Stimulated activated naive CD8-positive, alpha-beta T cell treated with anti-CD3 and anti-CD28 coated beads, Interleukin-15, Interleukin-2, amounts not matched to agents 100 ng/mL and 50 ng/mL, for 24 hours (primary cell): ENCODE measurements around the gene HES4.

Source experiments
- H3K27ac Mint-ChIP-seq: one replicate; pipeline ENCODE4 v1.8.0; 2021; ENCODE audit warnings: mild to moderate bottlenecking, mixed read lengths
- H3K27me3 Mint-ChIP-seq: one replicate; pipeline ENCODE4 v1.8.0; 2021; ENCODE audit warnings: mixed read lengths
- H3K36me3 Mint-ChIP-seq: one replicate; pipeline ENCODE4 v1.8.0; 2021; ENCODE audit warnings: low read depth, mixed read lengths
- H3K4me1 Mint-ChIP-seq: one replicate; pipeline ENCODE4 v1.8.0; 2021; ENCODE audit warnings: low read depth, mixed read lengths
- H3K4me3 Mint-ChIP-seq: one replicate; pipeline ENCODE4 v1.8.0; 2021; ENCODE audit warnings: mild to moderate bottlenecking, mixed read lengths
- H3K9me3 Mint-ChIP-seq: one replicate; pipeline ENCODE4 v1.8.0; 2021; ENCODE audit warnings: mixed read lengths

Gene HES4

DNA sequence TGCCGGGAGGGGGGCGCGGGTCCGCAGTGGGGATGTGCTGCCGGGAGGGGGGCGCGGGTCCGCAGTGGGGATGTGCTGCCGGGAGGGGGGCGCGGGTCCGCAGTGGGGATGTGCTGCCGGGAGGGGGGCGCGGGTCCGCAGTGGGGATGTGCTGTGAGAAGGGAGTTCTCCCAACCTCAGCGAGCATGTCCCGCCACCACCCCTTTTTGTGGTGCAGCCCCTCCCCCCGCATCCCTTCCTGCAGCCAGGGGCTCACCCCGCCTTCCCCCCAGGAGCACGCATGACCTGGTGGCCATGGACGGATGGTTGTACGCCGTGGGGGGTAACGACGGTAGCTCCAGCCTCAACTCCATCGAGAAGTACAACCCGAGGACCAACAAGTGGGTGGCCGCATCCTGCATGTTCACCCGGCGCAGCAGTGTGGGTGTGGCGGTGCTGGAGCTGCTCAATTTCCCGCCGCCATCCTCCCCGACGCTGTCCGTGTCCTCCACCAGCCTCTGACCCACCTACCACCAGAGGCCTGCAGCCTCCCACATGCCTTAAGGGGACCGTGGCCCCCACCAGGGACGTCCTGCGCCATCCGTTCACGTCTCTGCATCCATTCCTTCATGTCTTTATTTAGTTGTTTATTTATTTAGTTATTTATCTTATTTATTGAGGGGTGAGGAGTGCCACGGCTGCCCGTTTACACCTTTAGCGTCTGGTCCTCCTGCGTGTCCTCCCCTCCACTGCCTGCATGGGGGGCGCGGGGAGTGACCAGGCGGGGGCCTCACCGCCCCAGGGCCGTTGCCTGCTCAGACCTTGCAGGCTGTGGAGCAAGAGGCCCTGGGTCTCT, 35.0 kb downstream of the HES4 start:
- peaks cover 4% of the 10 kb centered on the region for H3K36me3 Mint-ChIP-seq
- peaks cover 12% of the 10 kb centered on the region for H3K27me3 Mint-ChIP-seq
- peaks cover 20% of the 10 kb centered on the region for H3K4me1 Mint-ChIP-seq
- H3K4me3 Mint-ChIP-seq: no peak overlapping the region
- no peaks in the 10 kb centered on the region for H3K9me3 Mint-ChIP-seq
- H3K27ac Mint-ChIP-seq: no peak overlapping the region

DNA sequence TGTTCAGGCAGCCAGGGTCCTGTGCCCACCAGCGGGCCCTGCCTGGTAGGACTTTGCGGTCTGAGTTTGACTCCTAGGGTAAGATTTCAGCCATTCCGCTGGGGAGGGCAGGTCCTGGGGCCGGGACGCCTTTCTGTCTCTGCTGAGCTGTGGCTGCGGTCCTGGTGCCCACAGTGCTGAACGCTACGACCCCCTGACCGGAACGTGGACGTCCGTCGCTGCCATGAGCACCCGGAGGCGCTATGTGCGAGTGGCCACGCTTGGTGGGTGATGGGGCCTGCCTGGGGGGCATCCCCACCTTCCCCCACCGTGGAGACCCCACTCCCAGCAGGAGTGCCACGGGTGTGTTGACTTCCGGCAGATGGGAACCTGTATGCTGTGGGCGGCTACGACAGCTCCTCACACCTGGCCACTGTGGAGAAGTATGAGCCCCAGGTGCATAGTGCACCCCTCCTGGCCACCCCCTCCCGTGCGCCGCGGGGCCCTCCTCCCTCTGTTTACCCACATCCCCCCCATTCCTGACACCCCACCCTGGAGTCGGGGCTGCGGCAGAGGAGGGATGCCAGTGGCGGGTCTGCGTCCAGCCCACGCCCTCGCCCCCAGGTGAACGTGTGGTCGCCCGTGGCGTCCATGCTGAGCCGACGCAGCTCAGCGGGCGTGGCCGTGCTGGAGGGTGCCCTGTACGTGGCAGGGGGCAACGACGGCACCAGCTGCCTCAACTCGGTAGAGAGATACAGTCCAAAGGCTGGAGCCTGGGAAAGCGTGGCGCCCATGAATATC, 36.0 kb downstream of the HES4 start:
- Mint-ChIP-seq H3K27ac (no peak overlapping the region), H3K36me3 (peaks cover 4% of the 10 kb centered on the region), H3K4me1 (peaks cover 20% of the 10 kb centered on the region), H3K4me3 (no peak overlapping the region), H3K27me3 (peaks cover 4% of the 10 kb centered on the region), H3K9me3 (no peaks in the 10 kb centered on the region)

DNA sequence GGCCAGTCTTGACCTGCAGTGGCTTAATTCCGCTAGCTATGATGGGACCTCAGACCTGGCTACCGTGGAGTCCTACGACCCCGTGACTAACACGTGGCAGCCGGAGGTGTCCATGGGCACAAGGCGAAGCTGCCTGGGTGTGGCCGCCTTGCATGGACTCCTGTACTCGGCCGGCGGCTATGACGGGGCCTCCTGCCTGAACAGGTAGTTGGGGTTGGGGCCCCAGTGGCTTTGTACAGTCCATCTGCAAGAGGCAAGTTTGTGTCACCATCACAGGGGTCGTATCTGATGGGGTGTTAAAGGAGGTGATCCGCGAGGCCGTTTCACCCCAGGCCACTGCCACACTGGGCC, 36.6 kb downstream of the HES4 start:
- peaks cover 24% of the 10 kb centered on the region for H3K4me1 Mint-ChIP-seq
- H3K4me3 Mint-ChIP-seq: no peak overlapping the region
- peaks cover under 1% of the 10 kb centered on the region for H3K27me3 Mint-ChIP-seq
- peaks cover 8% of the 10 kb centered on the region for H3K36me3 Mint-ChIP-seq
- no peaks in the 10 kb centered on the region for H3K9me3 Mint-ChIP-seq
- H3K27ac Mint-ChIP-seq: no peak overlapping the region

DNA sequence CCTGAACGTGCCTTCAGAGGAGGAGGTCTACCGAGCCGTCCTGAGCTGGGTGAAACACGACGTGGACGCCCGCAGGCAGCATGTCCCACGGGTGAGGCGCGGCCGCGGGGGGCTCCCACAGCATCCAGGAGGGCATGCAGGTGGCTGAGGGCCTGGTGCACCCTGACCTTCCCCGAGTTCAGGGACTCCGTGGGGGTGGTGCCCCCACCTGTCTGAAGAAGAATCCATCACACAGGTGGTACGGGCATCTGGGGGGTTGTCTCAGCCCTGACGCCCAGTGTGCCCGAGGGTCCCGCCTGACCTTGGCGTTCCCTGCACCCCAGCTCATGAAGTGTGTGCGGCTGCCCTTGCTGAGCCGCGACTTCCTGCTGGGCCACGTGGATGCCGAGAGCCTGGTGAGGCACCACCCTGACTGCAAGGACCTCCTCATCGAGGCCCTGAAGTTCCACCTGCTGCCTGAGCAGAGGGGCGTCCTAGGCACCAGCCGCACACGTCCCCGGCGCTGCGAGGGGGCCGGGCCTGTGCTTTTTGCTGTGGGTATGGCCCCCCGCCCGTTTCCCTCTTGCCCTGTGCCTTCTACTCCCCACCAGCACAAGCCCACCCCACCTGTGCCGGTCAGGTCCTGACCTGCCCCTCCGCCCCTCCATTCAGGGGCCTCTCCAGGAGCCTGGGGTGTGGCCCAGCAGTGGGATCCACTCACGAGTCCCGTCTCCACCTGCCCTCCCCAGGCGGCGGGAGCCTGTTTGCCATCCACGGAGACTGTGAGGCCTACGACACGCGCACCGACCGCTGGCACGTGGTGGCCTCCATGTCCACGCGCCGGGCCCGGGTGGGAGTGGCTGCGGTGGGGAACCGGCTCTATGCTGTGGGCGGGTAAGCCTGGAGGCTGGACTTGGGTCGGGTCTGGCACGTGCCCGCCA, 37.3 kb downstream of the HES4 start:
- Mint-ChIP-seq H3K4me3 (no peak overlapping the region), H3K27ac (no peak overlapping the region), H3K36me3 (peaks cover 10% of the 10 kb centered on the region), H3K4me1 (peaks cover 29% of the 10 kb centered on the region), H3K9me3 (no peaks in the 10 kb centered on the region), H3K27me3 (no peaks in the 10 kb centered on the region)

DNA sequence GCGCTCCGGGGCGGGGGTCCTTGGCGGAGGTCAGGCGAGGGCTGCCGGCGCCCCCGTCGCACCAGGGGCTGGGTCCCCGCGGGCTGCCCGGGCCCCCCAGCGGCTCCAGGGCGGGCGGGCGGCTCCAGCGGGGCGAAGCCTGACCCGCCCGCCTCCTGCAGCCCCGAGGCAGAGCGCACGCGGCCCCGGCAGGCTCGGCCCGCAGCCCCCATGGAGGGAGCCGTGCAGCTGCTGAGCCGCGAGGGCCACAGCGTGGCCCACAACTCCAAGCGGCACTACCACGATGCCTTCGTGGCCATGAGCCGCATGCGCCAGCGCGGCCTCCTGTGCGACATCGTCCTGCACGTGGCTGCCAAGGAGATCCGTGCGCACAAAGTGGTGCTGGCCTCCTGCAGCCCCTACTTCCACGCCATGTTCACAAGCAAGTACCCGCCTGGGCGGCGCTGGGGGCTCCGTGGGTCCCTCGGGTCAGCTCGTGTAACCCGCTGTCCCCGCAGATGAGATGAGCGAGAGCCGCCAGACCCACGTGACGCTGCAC, 38.7 kb downstream of the HES4 start:
- Mint-ChIP-seq H3K4me1 (peaks cover 31% of the 10 kb centered on the region), H3K4me3 (peak overlapping the region; percentile 70), H3K27me3 (no peaks in the 10 kb centered on the region), H3K36me3 (peaks cover 18% of the 10 kb centered on the region), H3K27ac (no peak overlapping the region), H3K9me3 (no peaks in the 10 kb centered on the region)

DNA sequence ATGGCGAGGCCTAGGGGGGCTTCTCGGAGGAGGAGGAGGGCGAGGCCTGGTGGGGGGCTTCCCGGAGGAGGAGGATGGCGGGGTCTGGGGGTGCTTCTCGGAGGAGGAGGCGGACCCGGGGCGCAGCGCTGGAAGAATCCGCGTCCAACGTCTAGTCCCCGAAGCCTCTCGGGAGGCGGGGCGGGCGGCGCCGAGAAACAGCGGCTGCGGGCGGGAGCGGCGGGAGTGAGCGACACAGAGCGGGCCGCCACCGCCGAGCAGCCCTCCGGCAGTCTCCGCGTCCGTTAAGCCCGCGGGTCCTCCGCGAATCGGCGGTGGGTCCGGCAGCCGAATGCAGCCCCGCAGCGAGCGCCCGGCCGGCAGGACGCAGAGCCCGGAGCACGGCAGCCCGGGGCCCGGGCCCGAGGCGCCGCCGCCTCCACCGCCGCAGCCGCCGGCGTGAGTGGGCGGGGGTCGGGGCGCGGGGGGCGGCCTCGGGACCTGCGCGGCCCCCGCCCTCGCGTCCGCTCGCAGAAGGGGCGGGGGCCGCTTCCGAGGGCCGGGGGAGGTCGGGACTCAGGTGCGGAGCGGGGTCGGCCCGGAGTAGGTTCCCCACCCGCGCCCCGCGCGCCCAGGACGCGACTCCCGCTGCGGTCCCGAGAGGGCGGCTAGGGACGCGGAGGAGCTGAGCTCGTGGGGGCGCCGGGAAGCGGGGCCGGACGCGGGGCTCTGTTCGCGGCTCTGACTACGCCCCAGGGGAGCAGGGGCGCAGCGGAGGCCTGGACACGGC, 39.4 kb downstream of the HES4 start, which contains the start of gene KLHL17:
KLHL17 (plus strand) TSS at position 222 of the 769 bp plus-strand sequence; CDS start at position 332, 110 bp downstream.
- H3K4me1 Mint-ChIP-seq: peaks cover 26% of the 10 kb centered on the region
- H3K27me3 Mint-ChIP-seq: no peaks in the 10 kb centered on the region
- H3K9me3 Mint-ChIP-seq: no peaks in the 10 kb centered on the region
- peaks cover 18% of the 10 kb centered on the region for H3K36me3 Mint-ChIP-seq
- H3K27ac Mint-ChIP-seq: peak within 1 kb of the TSS; percentile 68
- peak within 1 kb of the TSS; percentile 96 for H3K4me3 Mint-ChIP-seq

DNA sequence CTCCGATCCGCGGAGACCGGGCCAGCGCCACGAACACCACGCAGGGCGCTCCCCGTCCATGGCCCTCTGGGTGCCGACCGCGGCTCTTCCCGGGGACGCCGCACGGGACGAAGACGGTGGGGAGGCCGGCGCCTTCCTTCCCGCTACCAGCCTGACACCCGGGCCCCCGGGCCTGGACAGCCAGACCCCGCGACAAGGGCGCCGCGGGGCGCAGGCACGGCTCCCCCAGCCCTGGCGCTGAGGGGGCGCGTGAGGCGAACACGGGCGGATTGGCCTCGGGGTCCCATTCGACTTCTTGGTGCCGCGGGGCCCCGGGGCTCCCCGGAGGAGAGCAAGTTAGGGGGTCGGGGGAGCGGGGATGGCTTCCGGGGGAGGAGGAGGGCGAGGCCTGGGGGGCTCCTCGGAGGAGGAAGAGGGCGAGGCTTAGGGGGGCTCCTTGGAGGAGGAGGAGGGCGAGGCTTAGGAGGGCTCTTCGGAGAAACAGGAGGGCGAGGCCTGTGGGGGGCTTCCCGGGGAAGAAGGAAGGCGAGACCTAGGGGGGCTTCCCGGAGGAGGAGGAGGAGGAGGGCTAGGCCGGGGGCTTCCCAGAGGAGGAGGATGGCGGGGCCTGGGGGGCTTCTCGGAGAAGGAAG, 40.0 kb downstream of the HES4 start:
- Mint-ChIP-seq H3K27ac (no peak overlapping the region), H3K27me3 (no peaks in the 10 kb centered on the region), H3K4me1 (peaks cover 24% of the 10 kb centered on the region), H3K9me3 (no peaks in the 10 kb centered on the region), H3K4me3 (peak overlapping the region; percentile 96), H3K36me3 (peaks cover 21% of the 10 kb centered on the region)

DNA sequence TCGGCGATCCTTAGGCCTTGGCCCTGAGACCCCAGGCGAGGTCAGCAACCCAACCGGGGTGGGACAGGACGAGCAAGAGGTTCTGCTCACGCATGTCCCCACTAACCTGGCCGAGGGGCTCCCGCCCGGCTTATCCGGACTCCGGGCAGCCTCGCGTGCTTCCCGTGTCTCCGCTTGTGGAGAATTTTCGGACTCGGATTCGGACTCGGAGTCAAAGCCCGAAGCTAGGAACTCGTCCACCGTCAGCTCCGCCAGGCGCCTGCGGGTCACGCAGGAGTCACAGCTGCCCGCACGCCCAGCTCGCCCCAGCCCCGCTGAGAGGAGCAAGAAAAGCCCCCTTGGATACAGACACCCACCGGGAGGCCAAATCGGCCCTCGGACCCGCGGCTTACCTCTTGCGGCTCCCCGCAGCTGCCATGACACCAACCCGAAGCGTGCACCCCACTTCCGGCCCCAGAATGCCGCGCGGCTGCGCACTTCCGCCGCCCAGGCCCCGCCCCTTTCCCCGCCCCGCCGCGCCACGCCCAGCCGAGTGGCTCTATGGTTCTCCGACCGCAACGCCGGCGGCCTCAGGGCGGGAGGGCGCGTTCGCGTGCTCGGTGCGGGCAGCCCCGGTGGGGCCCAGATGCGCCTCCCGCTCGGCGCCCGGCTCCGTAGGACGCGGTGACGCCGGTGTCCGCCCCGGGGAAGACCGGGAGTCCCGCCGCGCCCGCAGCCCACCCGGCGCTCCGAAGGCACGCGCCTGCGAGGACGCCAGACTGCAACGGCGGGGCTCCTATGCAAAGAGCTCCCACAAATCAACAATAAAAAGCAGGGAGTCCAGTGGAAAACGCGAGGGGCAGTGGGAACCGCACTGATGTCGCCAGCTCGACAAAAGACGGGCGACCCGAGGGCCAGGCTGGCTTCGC, 40.8 kb downstream of the HES4 start, which contains the start of gene NOC2L:
NOC2L (minus strand) TSS at position 434 of the 908 bp plus-strand sequence; CDS start at position 418, 16 bp downstream.
- H3K4me1 Mint-ChIP-seq: peaks cover 24% of the 10 kb centered on the region
- peak within 1 kb of the TSS; percentile 96 for H3K4me3 Mint-ChIP-seq
- peaks cover 29% of the 10 kb centered on the region for H3K36me3 Mint-ChIP-seq
- no peaks in the 10 kb centered on the region for H3K27me3 Mint-ChIP-seq
- H3K27ac Mint-ChIP-seq: peak within 1 kb of the TSS; percentile 83
- H3K9me3 Mint-ChIP-seq: no peaks in the 10 kb centered on the region

DNA sequence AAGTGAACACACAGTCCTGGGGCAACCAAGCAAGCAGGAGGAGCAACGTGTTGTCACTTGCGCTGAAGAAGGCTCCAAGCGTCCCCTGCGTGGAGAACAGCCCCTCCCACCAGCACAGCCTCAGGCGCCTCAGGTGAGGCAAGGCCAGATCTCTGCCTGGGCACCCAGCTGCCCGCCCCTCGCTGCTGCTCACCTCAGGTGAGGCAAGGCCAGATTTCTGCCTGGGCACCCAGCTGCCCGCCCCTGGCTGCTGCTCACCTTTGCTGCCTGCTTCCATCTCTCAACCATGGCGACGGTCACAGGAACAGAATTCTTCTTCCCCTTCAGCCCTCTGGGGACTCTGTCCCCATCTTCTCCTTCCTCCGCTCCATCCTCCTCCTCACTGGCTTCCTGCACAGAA, 43.3 kb downstream of the HES4 start:
- no peak overlapping the region for H3K27ac Mint-ChIP-seq
- H3K9me3 Mint-ChIP-seq: no peaks in the 10 kb centered on the region
- H3K36me3 Mint-ChIP-seq: peaks cover 37% of the 10 kb centered on the region
- no peaks in the 10 kb centered on the region for H3K27me3 Mint-ChIP-seq
- peaks cover 24% of the 10 kb centered on the region for H3K4me1 Mint-ChIP-seq
- no peak overlapping the region for H3K4me3 Mint-ChIP-seq

DNA sequence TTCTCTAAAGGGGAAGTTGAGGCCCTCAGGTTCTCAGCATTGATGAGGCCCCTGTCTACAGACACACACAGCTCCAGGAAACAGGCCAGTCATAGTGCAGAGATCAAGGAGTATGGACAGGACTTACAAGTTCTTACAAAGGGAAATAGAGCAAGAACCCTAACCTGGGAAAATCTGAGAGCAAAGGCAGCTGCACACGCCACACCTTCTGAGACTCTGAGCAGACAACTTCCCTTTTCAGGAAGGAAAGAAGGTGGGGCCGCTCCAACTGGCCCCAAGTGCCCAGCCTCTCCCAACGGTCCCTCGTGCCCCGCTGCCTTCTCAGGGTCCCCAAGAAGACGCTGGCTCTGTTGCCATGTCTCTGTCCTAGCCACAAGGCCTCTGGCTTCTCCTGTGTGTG, 44.4 kb downstream of the HES4 start:
- Mint-ChIP-seq H3K9me3 (no peaks in the 10 kb centered on the region), H3K27ac (no peak overlapping the region), H3K4me3 (no peak overlapping the region), H3K27me3 (no peaks in the 10 kb centered on the region), H3K4me1 (peaks cover 20% of the 10 kb centered on the region), H3K36me3 (peaks cover 46% of the 10 kb centered on the region)

DNA sequence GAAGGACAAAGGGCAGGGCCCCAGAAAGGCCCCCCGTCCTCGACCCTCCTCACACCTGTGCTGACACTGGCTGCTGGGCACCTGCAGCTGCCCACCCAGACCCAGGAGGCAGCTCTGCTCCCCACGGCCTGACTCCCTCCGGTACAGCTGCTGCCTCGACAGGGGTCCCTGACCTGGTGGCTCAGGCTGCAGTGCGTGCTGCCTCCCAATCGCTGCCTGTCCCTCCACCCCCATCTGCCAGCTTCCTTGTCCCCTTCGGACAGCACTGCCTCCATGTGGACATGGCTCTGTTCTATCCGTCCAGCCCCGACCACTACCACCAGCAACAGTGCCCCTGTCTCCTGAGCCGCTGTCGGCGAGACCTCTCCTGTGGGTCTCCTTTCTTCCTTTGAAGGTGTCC, 45.0 kb downstream of the HES4 start:
- Mint-ChIP-seq H3K4me3 (no peak overlapping the region), H3K9me3 (no peaks in the 10 kb centered on the region), H3K27me3 (no peaks in the 10 kb centered on the region), H3K4me1 (peaks cover 20% of the 10 kb centered on the region), H3K36me3 (peaks cover 52% of the 10 kb centered on the region), H3K27ac (no peak overlapping the region)

DNA sequence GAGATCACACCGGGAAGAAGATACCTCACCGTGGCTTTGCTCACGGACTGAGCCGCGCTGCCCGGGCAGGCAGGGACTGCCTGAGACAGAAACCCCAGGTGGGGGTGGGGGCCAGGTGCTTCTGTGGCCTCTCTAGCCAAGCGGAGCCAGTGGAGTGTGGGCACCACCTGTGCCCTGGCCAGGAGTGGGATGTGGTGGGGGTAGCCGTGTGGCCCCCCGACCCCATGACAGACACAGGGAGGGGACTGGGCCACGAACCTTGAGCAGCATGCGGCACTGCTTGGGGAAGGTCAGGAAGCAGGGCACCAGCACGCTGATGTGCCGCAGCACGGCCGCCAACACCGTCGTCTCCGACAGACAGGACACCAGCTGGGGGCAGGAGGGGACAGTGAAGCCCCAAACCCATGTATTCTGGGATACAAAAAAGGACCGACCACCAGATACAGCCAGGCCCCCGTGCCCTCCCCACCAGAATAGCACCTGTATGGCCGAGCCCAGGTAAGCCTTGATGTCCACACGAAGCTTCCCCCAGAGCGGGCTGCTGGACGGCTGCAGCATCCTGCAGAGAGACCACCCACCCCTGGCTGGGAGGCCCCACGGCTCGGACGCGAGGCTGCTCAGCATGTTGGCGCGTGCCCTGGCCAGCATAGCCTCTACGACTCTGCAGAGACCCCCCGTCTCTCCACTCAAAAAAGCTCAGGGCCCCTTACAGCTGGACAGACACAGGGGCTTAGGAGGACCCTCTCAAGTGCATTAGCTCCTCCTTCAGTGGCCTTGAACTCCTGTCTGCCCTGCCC, 46.2 kb downstream of the HES4 start:
- Mint-ChIP-seq H3K36me3 (peaks cover 64% of the 10 kb centered on the region), H3K4me1 (peaks cover 20% of the 10 kb centered on the region), H3K4me3 (no peak overlapping the region), H3K9me3 (no peaks in the 10 kb centered on the region), H3K27ac (no peak overlapping the region), H3K27me3 (no peaks in the 10 kb centered on the region)
